Measurements from ENCODE around the gene FAM111B.

DNA sequence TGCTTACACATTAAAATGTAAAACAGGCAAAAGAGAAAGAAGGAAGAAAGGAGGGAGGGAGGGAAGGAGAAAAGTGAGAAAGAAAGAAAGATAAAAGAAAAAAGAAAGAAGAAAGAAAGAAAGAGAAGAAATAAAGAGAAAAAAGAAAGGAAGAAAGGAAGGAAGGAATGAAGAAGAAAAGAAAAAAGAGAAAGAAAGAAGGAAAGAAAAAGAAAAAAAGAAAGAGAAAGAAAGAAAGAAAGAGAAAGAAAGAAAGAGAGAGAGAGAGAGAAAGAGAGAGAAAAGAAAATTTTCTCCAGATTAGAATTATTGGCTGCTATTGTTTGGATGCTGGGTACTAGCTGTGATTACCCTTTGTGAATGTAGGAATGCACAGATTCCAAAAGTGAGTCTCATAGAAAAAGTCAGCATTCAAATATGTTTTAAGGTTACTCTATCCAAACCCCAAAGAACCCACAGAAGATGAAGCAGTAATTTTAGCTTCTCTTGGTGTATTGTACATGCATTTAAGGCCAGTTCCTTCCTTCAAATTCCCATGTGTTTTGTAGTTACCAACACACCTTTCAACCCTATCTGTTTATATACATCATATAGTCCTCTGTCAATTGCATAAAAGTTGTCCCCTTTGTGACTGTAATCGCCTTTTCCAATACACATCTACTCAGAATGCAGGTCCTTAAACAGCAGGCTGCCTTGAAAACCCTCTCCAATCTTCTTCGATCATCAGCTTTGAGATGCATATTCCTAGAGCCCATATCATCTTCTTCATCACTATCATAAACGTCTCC, 34.8 kb downstream of the FAM111B start:
- TF ChIP-seq, protein P1, sequence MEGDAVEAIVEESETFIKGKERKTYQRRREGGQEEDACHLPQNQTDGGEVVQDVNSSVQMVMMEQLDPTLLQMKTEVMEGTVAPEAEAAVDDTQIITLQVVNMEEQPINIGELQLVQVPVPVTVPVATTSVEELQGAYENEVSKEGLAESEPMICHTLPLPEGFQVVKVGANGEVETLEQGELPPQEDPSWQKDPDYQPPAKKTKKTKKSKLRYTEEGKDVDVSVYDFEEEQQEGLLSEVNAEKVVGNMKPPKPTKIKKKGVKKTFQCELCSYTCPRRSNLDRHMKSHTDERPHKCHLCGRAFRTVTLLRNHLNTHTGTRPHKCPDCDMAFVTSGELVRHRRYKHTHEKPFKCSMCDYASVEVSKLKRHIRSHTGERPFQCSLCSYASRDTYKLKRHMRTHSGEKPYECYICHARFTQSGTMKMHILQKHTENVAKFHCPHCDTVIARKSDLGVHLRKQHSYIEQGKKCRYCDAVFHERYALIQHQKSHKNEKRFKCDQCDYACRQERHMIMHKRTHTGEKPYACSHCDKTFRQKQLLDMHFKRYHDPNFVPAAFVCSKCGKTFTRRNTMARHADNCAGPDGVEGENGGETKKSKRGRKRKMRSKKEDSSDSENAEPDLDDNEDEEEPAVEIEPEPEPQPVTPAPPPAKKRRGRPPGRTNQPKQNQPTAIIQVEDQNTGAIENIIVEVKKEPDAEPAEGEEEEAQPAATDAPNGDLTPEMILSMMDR (IDR thresholded peaks at IDR 0.05), result no peak
- TF ChIP-seq POLR2AphosphoS5 (IDR thresholded peaks at IDR 0.05), result no peak
